Ishikawa (cell line): ENCODE results near the gene ATP6V0E2.

Experiments used
- CEBPB ChIP-seq: IDR thresholded peaks from 2 replicates; pipeline ENCODE4 v1.6.1; 2012
- CREB1 ChIP-seq: IDR thresholded peaks from 2 replicates; pipeline ENCODE4 v1.6.1; 2012; ENCODE audit warnings: low read depth
- EGR1 ChIP-seq: IDR thresholded peaks from 2 replicates; pipeline ENCODE4 v1.6.1; 2012
- EP300 ChIP-seq: IDR thresholded peaks from 2 replicates; pipeline ENCODE4 v1.6.1; 2012; ENCODE audit warnings: borderline replicate concordance
- FOXM1 ChIP-seq: IDR thresholded peaks from 2 replicates; pipeline ENCODE4 v1.6.1; 2012; ENCODE audit warnings: low read depth, borderline replicate concordance
- NFIC ChIP-seq: IDR thresholded peaks from 2 replicates; pipeline ENCODE4 v1.6.1; 2012
- RAD21 ChIP-seq: IDR thresholded peaks from 2 replicates; pipeline ENCODE4 v1.6.1; 2012; ENCODE audit warnings: low read depth
- TAF1 ChIP-seq: IDR thresholded peaks from 2 replicates; pipeline ENCODE4 v1.6.1; 2012; ENCODE audit warnings: low read depth, mild to moderate bottlenecking
- TCF12 ChIP-seq: IDR thresholded peaks from 2 replicates; pipeline ENCODE4 v1.6.1; 2012; ENCODE audit warnings: low read depth
- TEAD4 ChIP-seq: IDR thresholded peaks from 2 replicates; pipeline ENCODE4 v1.6.1; 2012
- YY1 ChIP-seq: IDR thresholded peaks from 2 replicates; pipeline ENCODE4 v1.6.1; 2012; ENCODE audit warnings: low read depth
- ZBTB7A ChIP-seq: IDR thresholded peaks from 2 replicates; pipeline ENCODE4 v1.6.1; 2012; ENCODE audit warnings: low read depth
- TF ChIP-seq, protein P1 (sequence below): IDR thresholded peaks from 2 replicates; pipeline ENCODE4 v1.6.1; 2012
- TF ChIP-seq, protein P2 (sequence below): IDR thresholded peaks from 2 replicates; pipeline ENCODE4 v1.6.1; 2012
- TF ChIP-seq, protein P3 (sequence below): IDR thresholded peaks from 2 replicates; pipeline ENCODE4 v1.6.1; 2012; ENCODE audit warnings: low read depth, mild to moderate bottlenecking

Gene ATP6V0E2

DNA sequence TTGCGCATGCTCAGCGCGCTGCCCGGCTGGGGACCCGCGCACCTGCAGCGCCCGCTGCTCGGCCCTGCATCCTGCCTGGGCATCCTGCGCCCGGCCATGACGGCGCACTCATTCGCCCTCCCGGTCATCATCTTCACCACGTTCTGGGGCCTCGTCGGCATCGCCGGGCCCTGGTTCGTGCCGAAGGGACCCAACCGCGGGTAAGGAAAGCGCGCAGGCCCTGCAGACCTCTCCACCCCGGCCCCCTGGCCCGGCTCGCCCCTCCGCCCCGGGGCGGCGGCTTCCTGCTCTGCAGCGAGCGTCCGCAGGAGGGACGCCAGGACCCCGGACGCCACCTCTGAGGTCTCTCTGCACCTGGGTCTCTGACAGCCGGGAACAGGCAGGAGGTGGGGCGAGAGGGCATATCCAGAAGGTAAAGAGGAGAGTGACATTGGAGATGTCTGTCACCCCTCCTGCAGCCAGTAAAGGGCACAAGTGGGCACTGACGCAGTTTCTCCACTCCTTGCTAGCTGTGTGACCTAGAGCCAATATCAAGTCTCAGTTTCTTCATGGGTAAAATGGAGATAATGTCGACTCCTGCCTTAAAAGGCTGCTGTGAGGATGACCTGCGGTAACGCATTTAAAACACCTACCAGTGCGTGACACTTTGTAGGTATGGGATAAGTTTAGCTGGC, 338 bp downstream of the ATP6V0E2 start:
- TF ChIP-seq TCF12: peak; percentile 33; the same call in 1 of the 2 replicates
- TF ChIP-seq YY1: peak; percentile 45; the same call in 1 of the 2 replicates
- TF ChIP-seq EGR1: no peak
- TF ChIP-seq, protein P1, sequence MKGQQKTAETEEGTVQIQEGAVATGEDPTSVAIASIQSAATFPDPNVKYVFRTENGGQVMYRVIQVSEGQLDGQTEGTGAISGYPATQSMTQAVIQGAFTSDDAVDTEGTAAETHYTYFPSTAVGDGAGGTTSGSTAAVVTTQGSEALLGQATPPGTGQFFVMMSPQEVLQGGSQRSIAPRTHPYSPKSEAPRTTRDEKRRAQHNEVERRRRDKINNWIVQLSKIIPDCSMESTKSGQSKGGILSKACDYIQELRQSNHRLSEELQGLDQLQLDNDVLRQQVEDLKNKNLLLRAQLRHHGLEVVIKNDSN: 0 out of 2 replicates have a peak, but pooled peaks have one; percentile 3
- TF ChIP-seq CREB1: no peak
- TF ChIP-seq, protein P2, sequence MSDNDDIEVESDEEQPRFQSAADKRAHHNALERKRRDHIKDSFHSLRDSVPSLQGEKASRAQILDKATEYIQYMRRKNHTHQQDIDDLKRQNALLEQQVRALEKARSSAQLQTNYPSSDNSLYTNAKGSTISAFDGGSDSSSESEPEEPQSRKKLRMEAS: peak; percentile 65
- peak; percentile 47; the same call in 1 of the 2 replicates for TF ChIP-seq TAF1

DNA sequence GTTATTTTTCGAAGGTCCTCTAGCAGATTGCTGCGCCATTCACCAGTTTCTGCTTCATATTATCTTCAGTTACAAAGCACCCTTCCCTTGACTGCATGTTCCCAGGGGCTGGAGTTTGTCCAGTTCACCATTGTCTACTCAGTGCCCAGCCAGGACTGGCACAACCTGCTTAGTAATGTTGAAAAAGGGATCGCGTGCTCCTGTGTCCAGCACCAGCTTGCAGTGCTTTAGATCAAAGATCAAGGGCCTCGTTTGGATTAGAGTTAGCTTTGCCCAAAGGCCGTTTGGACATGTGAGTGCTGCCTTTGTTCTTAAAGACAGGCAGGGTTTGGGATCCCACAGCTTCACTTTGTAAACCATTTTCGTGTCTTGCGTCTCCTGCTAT, 867 bp downstream of the ATP6V0E2 start:
- no peak for TF ChIP-seq TCF12
- TF ChIP-seq EGR1: no peak
- TF ChIP-seq ZBTB7A: no peak
- TF ChIP-seq NFIC: no peak
- TF ChIP-seq EP300: no peak
- no peak for TF ChIP-seq CEBPB
- no peak for TF ChIP-seq RAD21
- TF ChIP-seq FOXM1: no peak
- no peak for TF ChIP-seq CREB1
- TF ChIP-seq YY1: no peak
- no peak for TF ChIP-seq TAF1
- TF ChIP-seq, protein P2: no peak
- TF ChIP-seq, protein P1: no peak

DNA sequence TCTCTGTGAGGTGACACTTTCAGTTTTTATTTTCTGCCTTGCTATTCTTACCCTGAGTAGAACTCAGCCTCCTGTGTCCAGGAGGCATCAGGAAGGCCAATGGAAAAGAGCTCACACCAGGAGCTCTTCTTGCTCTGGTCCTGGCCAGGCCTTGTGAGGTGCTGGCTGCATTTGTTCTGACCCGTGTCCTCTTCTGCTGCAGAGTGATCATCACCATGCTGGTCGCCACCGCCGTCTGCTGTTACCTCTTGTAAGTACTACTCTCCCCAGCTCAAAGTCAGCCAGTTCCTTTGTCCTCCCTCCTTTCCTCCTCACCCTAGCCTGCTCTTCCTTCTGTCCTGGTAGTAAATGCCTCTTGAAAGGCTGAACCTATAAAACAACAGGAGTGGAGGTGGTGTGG, 1.6 kb downstream of the ATP6V0E2 start:
- TF ChIP-seq YY1 (no peak), RAD21 (no peak), NFIC (no peak), ZBTB7A (no peak), EP300 (no peak), EGR1 (no peak)
- TF ChIP-seq, protein P1: no peak

DNA sequence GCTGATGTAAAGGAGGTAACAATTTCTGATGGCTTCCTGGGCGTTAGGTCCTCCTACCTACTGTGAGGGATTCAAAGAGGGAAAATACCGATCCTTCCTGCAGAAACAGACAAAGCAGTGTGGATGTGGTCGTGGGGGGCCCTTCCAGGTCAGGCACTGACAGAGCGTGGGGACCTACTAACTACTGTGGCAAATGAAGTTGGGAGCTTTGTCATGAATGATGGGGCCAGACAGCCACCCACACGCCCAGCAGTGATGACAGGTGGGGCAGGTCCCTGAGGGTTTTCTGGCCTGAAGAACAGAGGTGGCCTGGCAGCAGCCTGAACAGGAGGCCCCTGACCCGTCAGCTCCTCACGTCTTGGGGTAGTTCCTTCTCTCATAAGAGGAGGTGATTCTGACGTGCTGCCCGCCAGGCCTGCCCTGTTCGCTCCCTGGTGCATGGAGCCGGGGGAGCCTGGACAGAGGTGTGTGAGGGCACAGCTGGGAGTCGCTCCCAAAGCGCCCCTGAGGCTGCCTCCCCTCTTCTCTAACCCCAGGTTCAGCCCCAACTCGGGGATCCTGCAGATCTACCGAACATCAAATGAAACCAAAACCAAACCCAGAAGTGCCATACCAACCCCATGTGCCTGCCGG, 4.2 kb downstream of the ATP6V0E2 start:
- TF ChIP-seq, protein P2: no peak
- TF ChIP-seq EGR1 (no peak), EP300 (no peak), TEAD4 (no peak), TAF1 (no peak), NFIC (no peak), TCF12 (no peak), CREB1 (no peak), RAD21 (no peak), YY1 (no peak), FOXM1 (no peak), ZBTB7A (no peak), CEBPB (no peak)
- TF ChIP-seq, protein P3, sequence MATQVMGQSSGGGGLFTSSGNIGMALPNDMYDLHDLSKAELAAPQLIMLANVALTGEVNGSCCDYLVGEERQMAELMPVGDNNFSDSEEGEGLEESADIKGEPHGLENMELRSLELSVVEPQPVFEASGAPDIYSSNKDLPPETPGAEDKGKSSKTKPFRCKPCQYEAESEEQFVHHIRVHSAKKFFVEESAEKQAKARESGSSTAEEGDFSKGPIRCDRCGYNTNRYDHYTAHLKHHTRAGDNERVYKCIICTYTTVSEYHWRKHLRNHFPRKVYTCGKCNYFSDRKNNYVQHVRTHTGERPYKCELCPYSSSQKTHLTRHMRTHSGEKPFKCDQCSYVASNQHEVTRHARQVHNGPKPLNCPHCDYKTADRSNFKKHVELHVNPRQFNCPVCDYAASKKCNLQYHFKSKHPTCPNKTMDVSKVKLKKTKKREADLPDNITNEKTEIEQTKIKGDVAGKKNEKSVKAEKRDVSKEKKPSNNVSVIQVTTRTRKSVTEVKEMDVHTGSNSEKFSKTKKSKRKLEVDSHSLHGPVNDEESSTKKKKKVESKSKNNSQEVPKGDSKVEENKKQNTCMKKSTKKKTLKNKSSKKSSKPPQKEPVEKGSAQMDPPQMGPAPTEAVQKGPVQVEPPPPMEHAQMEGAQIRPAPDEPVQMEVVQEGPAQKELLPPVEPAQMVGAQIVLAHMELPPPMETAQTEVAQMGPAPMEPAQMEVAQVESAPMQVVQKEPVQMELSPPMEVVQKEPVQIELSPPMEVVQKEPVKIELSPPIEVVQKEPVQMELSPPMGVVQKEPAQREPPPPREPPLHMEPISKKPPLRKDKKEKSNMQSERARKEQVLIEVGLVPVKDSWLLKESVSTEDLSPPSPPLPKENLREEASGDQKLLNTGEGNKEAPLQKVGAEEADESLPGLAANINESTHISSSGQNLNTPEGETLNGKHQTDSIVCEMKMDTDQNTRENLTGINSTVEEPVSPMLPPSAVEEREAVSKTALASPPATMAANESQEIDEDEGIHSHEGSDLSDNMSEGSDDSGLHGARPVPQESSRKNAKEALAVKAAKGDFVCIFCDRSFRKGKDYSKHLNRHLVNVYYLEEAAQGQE: no peak
- TF ChIP-seq, protein P1: no peak

DNA sequence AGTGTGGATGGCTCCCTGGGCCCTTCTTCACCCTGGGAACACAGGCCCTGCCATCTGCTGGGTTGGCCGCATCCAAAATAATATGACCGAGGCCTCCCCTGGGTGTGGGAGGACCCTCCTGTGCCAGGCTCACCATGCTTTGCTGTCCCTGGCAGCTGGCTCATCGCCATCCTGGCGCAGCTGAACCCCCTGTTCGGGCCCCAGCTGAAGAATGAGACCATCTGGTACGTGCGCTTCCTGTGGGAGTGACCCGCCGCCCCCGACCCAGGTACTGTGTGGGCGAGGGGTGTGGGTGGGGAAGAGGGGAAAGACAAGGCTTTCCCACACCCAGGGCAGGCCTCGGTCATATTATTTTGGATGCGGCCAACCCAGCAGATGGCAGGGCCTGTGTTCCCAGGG, 4.8 kb downstream of the ATP6V0E2 start:
- TF ChIP-seq, protein P2: no peak
- no peak for TF ChIP-seq CREB1
- no peak for TF ChIP-seq RAD21
- TF ChIP-seq FOXM1: no peak
- TF ChIP-seq NFIC: no peak
- no peak for TF ChIP-seq CEBPB
- TF ChIP-seq TAF1: no peak
- no peak for TF ChIP-seq EP300
- TF ChIP-seq, protein P1: no peak
- TF ChIP-seq YY1: no peak
